Spleen (tissue), 7 donors: ENCODE measurements around the gene FGGY.

Source experiments
- POLR2A ChIP-seq, 3 donors: fragments of 450-650 bp; IDR thresholded peaks; one replicate each; pipeline ENCODE4 v1.5.1; 2017; ENCODE audit warnings: antibody characterized with exemption in 3 of 3, mild to moderate bottlenecking in 1 of 3
- POLR2AphosphoS5 ChIP-seq, 3 donors: sonication (generic); formaldehyde crosslinking; IDR thresholded peaks; one replicate each; pipeline ENCODE4 v1.5.1; 2017; ENCODE audit warnings: antibody characterized with exemption in 3 of 3
- TF ChIP-seq, protein P1 (sequence below), 11 experiments: fragments of 200-600 bp in 7 of 11; fragments of 450-650 bp in 4 of 11; sonication (generic) in 4 of 11; IDR thresholded peaks in 8 of 11; conservative IDR thresholded peaks in 3 of 11; 1 replicate in 7 of 11; 2 replicates in 4 of 11; pipeline versions ENCODE4 v1.4.0 to v1.8.0; 2016 to 2021; ENCODE audit warnings: antibody characterized with exemption in 11 of 11, inconsistent platforms in 4 of 11, mild to moderate bottlenecking in 1 of 11
- donor health status: DM: no; HTN: no; CAD: no; lungs with moderate emphysema.
- donor health status: DM: no; HTN: no; CAD: no.
- donor health status: DM: no; HTN: no; CAD: no.

DNA sequence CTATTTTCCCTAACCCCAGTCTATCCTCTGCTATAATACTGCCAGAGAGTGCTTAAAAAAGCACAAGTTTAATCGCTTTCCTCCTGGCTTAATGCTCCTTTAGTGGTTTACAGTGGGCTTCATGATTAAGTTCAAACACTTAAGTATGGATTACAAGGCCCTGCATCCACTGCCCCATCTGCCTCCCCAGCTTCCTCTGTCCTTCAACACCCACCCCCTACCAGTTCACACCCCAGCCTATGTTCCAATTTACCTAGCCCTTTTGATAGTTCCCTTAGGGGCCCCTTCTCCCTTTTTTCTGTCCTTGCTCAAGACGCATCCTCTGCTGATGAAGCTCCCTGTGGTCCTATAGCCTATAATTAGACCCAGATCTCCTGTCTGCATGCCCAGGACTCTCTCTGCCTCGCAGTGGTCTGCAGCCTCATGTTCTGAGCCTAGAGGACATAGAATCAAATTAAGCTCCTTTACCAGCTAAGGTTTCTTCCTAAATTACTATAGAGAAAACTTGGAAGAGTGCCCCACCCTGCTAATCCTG lies 212.5 kb downstream of the FGGY start:
- TF ChIP-seq POLR2A (IDR thresholded peaks at IDR 0.05) (no peak), POLR2AphosphoS5 (IDR thresholded peaks at IDR 0.05) (no peak)
- TF ChIP-seq, protein P1, sequence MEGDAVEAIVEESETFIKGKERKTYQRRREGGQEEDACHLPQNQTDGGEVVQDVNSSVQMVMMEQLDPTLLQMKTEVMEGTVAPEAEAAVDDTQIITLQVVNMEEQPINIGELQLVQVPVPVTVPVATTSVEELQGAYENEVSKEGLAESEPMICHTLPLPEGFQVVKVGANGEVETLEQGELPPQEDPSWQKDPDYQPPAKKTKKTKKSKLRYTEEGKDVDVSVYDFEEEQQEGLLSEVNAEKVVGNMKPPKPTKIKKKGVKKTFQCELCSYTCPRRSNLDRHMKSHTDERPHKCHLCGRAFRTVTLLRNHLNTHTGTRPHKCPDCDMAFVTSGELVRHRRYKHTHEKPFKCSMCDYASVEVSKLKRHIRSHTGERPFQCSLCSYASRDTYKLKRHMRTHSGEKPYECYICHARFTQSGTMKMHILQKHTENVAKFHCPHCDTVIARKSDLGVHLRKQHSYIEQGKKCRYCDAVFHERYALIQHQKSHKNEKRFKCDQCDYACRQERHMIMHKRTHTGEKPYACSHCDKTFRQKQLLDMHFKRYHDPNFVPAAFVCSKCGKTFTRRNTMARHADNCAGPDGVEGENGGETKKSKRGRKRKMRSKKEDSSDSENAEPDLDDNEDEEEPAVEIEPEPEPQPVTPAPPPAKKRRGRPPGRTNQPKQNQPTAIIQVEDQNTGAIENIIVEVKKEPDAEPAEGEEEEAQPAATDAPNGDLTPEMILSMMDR (IDR thresholded peaks at IDR 0.05 in 8 of 11, conservative IDR thresholded peaks at IDR 0.05 in 3 of 11): no peak
